ENCODE measurements around the gene SH2D4B.

DNA sequence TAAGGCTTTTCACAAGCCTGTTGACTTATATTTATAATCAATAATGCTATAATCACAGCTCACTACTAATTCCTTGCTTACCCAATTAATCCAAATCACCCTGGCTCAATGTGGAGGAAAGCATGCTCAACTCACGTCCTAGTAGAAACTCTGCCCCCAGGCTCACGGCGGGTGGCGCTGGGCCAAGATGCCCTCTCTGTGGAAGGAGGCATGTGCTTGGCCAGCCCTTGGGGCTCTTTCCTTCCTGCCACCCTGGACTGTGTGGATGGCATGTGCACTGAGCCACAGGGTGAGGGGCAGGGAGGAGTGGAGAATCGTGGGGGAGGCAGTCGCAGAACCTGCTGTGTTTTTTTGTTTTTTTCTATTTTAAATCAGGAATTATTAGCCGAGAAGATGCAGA lies 96.2 kb downstream of the SH2D4B start:
- TF ChIP-seq EP300 (IDR thresholded peaks at IDR 0.05) (no peak), POLR2A (IDR thresholded peaks at IDR 0.05) (no peak), POLR2AphosphoS5 (IDR thresholded peaks at IDR 0.05) (no peak)
- TF ChIP-seq, protein P1, sequence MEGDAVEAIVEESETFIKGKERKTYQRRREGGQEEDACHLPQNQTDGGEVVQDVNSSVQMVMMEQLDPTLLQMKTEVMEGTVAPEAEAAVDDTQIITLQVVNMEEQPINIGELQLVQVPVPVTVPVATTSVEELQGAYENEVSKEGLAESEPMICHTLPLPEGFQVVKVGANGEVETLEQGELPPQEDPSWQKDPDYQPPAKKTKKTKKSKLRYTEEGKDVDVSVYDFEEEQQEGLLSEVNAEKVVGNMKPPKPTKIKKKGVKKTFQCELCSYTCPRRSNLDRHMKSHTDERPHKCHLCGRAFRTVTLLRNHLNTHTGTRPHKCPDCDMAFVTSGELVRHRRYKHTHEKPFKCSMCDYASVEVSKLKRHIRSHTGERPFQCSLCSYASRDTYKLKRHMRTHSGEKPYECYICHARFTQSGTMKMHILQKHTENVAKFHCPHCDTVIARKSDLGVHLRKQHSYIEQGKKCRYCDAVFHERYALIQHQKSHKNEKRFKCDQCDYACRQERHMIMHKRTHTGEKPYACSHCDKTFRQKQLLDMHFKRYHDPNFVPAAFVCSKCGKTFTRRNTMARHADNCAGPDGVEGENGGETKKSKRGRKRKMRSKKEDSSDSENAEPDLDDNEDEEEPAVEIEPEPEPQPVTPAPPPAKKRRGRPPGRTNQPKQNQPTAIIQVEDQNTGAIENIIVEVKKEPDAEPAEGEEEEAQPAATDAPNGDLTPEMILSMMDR (IDR thresholded peaks at IDR 0.05) = no peak
